HEK293 (cell line): Measurements from ENCODE around the gene GEMIN5.

Experiments used
- ATF2 ChIP-seq: fragments of 450-650 bp; formaldehyde crosslinking; IDR thresholded peaks from 2 replicates; pipeline ENCODE4 v1.5.1; 2016; ENCODE audit warnings: missing biosample characterization, missing genetic modification characterization, low read depth
- CTCF ChIP-seq: fragments of 450-650 bp; formaldehyde crosslinking; IDR thresholded peaks from 2 replicates; pipeline ENCODE4 v1.5.1; 2016; ENCODE audit warnings: missing biosample characterization, missing genetic modification characterization
- FEZF1 ChIP-seq: fragments of 450-650 bp; formaldehyde crosslinking; IDR thresholded peaks from 2 replicates; pipeline ENCODE4 v1.5.1; 2016; ENCODE audit warnings: missing biosample characterization, missing genetic modification characterization
- KLF1 ChIP-seq: fragments of 450-650 bp; formaldehyde crosslinking; IDR thresholded peaks from 2 replicates; pipeline ENCODE4 v1.5.1; 2016; ENCODE audit warnings: missing biosample characterization, missing genetic modification characterization
- PATZ1 ChIP-seq: fragments of 450-650 bp; formaldehyde crosslinking; IDR thresholded peaks from 2 replicates; pipeline ENCODE4 v1.5.1; 2016; ENCODE audit warnings: missing biosample characterization, missing genetic modification characterization
- REST ChIP-seq: fragments of 450-650 bp; formaldehyde crosslinking; IDR thresholded peaks from 2 replicates; pipeline ENCODE4 v1.5.1; 2016; ENCODE audit warnings: missing biosample characterization, missing genetic modification characterization
- TRIM28 ChIP-seq: IDR thresholded peaks from 2 replicates; pipeline ENCODE4 v1.6.1; 2011; ENCODE audit warnings: low read length, control low read depth, borderline replicate concordance
- YY1 ChIP-seq: fragments of 450-650 bp; formaldehyde crosslinking; IDR thresholded peaks from 2 replicates; pipeline ENCODE4 v1.5.1; 2018; ENCODE audit warnings: missing biosample characterization, missing genetic modification characterization
- ZNF24 ChIP-seq: fragments of 450-650 bp; formaldehyde crosslinking; IDR thresholded peaks from 2 replicates; pipeline ENCODE4 v1.5.1; 2016; ENCODE audit warnings: missing biosample characterization, missing genetic modification characterization
- ZNF274 ChIP-seq, 2 experiments: fragments of 200-500 bp in 1 of 2; fragments of 450-650 bp in 1 of 2; sonication (Bioruptor generic) in 1 of 2; formaldehyde crosslinking in 1 of 2; IDR thresholded peaks; 2 replicates each; pipeline versions ENCODE4 v1.5.1 to v1.6.1; 2014 to 2016; ENCODE audit warnings: borderline replicate concordance in 1 of 2, inconsistent platforms in 1 of 2, low read length in 1 of 2, missing biosample characterization in 1 of 2, missing genetic modification characterization in 1 of 2
- ZNF362 ChIP-seq: fragments of 450-650 bp; formaldehyde crosslinking; IDR thresholded peaks from 2 replicates; pipeline ENCODE4 v1.5.1; 2016; ENCODE audit warnings: missing biosample characterization, missing genetic modification characterization
- ZNF548 ChIP-seq: fragments of 450-650 bp; formaldehyde crosslinking; IDR thresholded peaks from 2 replicates; pipeline ENCODE4 v1.5.1; 2016; ENCODE audit warnings: missing biosample characterization, missing genetic modification characterization
- ZSCAN5A ChIP-seq: fragments of 450-650 bp; formaldehyde crosslinking; IDR thresholded peaks from 2 replicates; pipeline ENCODE4 v1.5.1; 2016; ENCODE audit warnings: missing biosample characterization, missing genetic modification characterization

GRCh38 chr5:154858297-154858971 is 79.6 kb downstream of the GEMIN5 start, which contains the start of gene CNOT8:
- TF ChIP-seq ZSCAN5A (tag by site-specific recombination), result no peak
- TF ChIP-seq FEZF1 (tag by site-specific recombination), result no peak
- 0 out of 2 replicates have a peak, but pooled peaks have one; percentile 49 for TF ChIP-seq PATZ1 (tag by site-specific recombination)
- TF ChIP-seq CTCF, result no peak; the same call in 1 of the 2 replicates
- peak; percentile 61; the same call in 1 of the 2 replicates for TF ChIP-seq KLF1 (tag by site-specific recombination)
- TF ChIP-seq ZNF274 (IDR thresholded peaks at IDR 0.05; ENCODE audit: low read length), result no peak
- no peak for TF ChIP-seq ZNF274 (tag by site-specific recombination; IDR thresholded peaks at IDR 0.05; ENCODE audit: borderline replicate concordance)
- TF ChIP-seq ZNF548 (tag by site-specific recombination), result no peak
- no peak for TF ChIP-seq TRIM28
- TF ChIP-seq REST (tag by site-specific recombination), result 0 out of 2 replicates have a peak, but pooled peaks have one; percentile 12
- TF ChIP-seq YY1 (tag by site-specific recombination), result 0 out of 2 replicates have a peak, but pooled peaks have one; percentile 8
- TF ChIP-seq ZNF362, result no peak
- peak; percentile 6; the same call in 1 of the 2 replicates for TF ChIP-seq ATF2 (tag by site-specific recombination)
- peak; percentile 43; the same call in 1 of the 2 replicates for TF ChIP-seq ZNF24 (tag by site-specific recombination)
